GM10847 (cell line): ENCODE measurements around the gene CCDC169.

Experiments used
- POLR2A ChIP-seq: IDR thresholded peaks from 2 replicates; pipeline ENCODE4 v1.6.1; 2011; ENCODE audit not compliant: insufficient read length; ENCODE audit errors: extremely low read depth

The CCDC169 gene

GRCh38 chr13:36297366-36298338, at the start of gene CCDC169:
CCDC169 (minus strand) TSS chr13:36297814; CDS start chr13:36297719, 95 bp downstream.
- no peak for TF ChIP-seq POLR2A

GRCh38 chr13:36346222-36347083, 48.8 kb upstream of the CCDC169 start, which contains the start of gene SPART:
SPART (minus strand) TSS chr13:36346394; CDS start chr13:36335830, 10,564 bp downstream.
- no peak for TF ChIP-seq POLR2A

GRCh38 chr13:36345438-36346221, 48.0 kb upstream of the CCDC169 start:
- TF ChIP-seq POLR2A, result no peak

GRCh38 chr13:36344886-36345437, 47.3 kb upstream of the CCDC169 start:
- TF ChIP-seq POLR2A, result no peak

- no peak for TF ChIP-seq POLR2A
Observed at GRCh38 chr13:36344173-36344572, 46.6 kb upstream of the CCDC169 start.

GRCh38 chr13:36343766-36344165, 46.2 kb upstream of the CCDC169 start:
- TF ChIP-seq POLR2A, result no peak

- no peak for TF ChIP-seq POLR2A
Observed at GRCh38 chr13:36342715-36343114, 45.1 kb upstream of the CCDC169 start.

GRCh38 chr13:36341718-36342117, 44.1 kb upstream of the CCDC169 start:
- no peak for TF ChIP-seq POLR2A

- TF ChIP-seq POLR2A, result no peak
Observed at GRCh38 chr13:36339600-36340155, 42.1 kb upstream of the CCDC169 start.

GRCh38 chr13:36337938-36338641, 40.5 kb upstream of the CCDC169 start:
- TF ChIP-seq POLR2A, result no peak

GRCh38 chr13:36332986-36333385, 35.4 kb upstream of the CCDC169 start:
- no peak for TF ChIP-seq POLR2A

- no peak for TF ChIP-seq POLR2A
Observed at GRCh38 chr13:36331280-36331679, 33.7 kb upstream of the CCDC169 start.

- TF ChIP-seq POLR2A, result no peak
Observed at GRCh38 chr13:36329361-36329760, 31.7 kb upstream of the CCDC169 start.

- no peak for TF ChIP-seq POLR2A
Observed at GRCh38 chr13:36328821-36329220, 31.2 kb upstream of the CCDC169 start.
